Activated T-cell treated with anti-CD3 and anti-CD28 coated beads for 24 hours (primary cell): ENCODE measurements around the gene TNFAIP8L1.

Experiments
- DNase-seq: peaks from one replicate; pipeline ENCODE4 v3.0.0-alpha.2; 2020; ENCODE audit warnings: low read depth

Gene TNFAIP8L1

DNA sequence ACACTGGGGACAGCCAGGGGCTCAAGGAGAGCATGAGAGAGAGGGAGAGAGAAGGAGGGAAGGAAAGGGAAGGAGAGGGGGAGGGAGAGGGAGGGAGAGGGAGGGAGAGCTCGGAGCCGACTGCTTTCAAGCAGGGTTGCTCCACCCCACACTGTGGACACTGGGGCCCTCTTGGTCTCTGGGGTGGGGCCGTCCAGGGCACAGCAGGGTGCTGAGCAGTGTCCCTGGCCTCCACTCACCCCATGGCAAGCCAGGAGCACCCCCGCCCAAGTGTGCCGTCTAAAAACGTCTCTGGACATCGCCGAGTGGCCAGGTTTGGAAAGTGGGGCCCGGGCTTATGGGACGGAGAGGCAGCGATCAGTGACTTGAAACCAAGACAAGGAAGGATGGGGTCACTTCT lies 63.4 kb downstream of the TNFAIP8L1 start:
- no peak for DNase-seq

DNA sequence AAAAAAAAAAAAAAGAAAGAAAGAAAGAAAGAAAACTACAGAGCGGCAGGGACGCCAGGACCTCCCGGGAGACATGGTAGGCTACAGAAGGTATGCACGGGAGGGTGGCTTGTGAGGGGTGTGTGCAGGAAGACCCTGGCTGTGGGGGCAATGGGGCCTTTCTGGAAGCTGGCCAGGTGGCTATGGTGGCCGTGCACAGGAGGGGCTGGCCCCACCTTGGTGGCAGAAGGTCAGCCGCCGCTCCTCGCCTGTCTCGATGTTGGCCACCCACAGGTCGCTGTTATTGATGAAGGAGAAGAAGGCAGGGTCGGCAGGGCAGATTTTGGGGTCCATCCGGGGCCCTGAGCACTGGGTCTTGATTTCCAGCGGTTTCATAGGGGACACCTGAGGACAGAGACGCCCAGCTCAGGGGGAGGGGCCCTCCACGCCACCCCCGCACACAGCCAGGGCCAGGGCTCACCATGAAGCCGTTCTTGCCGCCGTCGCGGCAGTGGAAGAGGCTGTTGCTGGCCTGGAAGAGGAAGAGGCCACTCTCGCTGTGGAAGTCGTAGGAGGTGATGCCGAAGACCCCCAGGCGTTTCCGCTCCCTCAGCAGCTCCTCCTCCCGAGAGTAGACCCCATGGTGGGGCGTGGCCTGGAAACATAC lies 64.5 kb downstream of the TNFAIP8L1 start:
- no peak for DNase-seq

GRCh38 chr19:4704317-4704673 lies 65.0 kb downstream of the TNFAIP8L1 start:
- DNase-seq: no peak
